Inferior parietal cortex (tissue), 1 donor: ENCODE results near the gene INKA2.

Experiments
- DNase-seq: peaks from one replicate; pipeline ENCODE4 v3.0.0-alpha.2; 2016; ENCODE audit errors: extremely low spot score

INKA2 gene

DNA sequence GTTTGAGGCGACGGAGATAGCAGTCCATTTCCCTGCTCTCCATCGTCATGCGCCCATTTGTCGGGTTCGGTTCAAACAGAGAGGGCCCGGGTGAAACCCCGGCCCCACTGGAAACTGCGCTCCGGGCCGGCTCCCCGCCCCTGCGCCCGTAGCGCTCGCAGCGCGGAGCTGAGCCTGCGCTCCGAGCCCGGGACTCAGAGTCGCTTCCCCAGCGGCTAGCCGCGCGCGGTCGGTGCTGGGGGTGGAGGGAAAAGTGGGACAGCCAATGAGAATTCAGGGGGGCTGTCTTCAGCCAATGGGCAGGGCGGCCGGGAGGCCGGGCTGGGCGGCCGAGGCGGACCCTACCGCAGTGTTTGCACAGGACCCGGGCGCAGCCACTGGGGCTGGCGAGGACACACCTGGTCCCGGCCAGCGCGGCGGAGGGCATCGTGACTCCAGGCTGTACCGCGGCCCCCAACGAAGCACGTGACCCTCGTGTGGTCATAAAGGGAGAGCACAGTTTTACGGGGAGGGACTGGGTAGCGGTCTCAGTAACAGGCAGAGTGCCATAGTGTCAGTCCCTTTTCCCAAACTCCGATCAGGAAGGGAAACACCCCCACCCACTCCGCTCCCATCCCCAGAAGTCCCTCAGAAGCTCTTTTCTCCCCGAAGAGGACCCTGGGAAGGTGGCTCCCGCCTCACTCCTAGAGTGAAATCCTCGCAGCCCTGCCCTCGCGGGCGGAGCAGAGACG is at the start of gene INKA2:
Gene INKA2, minus strand, starts transcription at position 202 of the 731 bp plus-strand sequence. Its CDS starts 153 bp downstream, at position 49.
- DNase-seq = peak; percentile 85

DNA sequence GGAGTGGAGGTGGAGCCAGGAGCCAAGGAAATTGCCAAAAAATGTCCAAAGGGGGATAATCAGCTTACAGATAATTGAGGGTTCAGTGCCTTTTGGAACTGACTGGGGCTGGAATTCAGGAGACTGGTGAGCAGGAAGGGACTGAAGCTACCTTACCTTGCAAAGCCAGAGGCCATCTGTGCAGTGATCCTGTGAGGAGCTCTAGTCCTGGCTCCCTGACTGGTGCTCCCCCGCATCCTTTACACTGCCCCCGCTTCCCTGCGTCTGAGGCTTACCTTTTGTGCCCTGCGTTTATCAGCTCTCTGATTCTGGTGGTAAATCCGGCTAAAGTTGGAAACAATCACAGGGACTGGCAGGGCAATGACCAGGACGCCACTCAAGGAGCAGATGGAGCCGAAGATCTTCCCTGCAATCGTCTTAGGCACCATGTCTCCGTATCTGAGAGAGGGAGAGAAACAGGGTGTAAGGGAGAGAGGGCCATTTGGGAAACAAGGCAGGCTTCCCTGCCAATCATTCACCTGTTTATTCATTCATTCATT is 47.5 kb upstream of the INKA2 start:
- DNase-seq = no peak

DNA sequence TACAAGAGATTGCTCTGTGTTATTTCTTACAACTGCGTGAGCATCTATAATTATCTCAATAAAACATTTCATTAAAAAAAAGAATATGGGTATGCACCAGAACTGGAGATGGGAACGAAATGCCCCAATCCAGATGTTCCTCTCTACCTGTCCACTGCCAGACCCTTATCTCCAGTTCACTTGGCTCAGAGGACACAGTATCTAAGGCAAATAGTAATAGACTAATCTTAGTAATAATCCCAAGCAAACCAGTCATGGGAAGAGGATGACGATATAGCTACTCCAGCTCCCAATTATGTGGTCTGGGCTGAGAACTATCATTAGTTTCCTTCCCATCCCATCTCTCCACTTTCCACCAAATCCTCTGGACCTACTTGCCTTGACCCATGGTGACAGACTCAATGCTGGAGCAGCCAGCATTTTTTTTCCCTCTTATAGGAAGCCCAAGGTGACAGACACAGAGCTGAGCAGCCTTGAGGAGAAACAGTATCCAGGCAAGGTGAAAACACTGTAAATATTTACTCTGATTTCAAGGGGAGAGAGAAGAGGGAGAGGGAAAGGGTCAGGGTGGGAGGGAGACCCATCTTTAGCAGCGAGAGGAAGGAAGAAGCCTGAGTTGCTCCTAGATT is 45.2 kb upstream of the INKA2 start:
- DNase-seq = no peak

DNA sequence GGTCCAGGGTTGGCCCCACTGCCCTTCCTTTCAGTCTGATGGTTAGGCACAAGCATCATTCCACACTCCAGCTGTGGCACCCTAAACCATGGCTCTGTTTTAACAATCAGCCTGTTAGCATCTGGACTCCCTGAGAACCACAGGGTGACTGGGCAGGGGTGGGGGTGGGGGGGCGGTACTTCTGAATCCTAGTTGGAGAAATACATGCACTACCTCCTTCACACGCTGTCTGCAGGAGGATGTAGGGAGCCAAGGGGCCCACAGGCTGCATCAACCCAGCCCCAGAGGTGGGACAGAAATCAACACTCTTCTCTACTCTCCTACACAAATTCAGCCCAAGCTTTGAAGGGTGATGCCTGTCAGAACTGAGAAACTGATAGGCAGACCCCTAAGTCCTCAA is 40.4 kb upstream of the INKA2 start:
- no peak for DNase-seq

DNA sequence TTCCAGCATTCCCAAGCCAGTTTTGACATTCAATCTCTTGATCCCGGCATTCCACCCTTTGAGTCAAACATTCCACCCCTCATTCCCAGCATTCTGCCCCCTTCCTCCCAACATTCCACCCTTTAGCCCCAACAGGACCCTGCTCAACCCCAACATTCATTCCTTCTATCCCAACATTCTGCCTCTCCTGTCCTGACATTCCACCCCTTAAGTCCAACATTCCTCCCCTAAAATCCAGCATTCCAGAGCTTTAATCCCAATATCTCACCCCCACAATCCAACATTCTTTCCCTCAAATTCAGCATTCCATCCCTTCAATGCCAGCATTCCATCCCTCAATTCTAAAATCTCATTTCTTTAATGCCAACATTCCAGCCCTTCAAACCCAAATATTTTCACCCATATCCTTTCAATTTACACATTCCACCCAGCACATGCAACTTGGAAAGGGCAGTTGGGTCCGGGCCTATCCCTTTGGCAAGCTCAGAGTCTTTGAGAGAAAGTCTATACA is 39.4 kb upstream of the INKA2 start:
- no peak for DNase-seq

DNA sequence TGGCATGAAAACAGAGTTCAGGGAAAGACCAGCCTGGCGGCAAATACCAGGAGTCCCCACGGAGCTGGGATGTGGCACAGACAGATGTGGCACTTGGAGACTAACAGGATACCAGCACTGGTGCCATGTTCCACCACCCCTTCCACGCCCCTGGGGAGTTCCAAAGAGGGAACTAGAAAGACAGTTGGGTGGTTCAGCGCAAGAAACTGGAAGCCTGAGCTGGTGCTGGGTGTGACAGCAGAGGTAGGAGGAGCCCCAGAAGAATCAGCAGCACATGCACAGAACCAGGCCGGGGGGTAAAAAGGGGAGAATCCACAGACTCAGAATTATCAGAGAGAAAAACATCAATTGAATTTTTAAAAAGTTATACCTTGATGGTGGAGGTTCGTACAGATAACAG is 38.9 kb upstream of the INKA2 start:
- no peak for DNase-seq

DNA sequence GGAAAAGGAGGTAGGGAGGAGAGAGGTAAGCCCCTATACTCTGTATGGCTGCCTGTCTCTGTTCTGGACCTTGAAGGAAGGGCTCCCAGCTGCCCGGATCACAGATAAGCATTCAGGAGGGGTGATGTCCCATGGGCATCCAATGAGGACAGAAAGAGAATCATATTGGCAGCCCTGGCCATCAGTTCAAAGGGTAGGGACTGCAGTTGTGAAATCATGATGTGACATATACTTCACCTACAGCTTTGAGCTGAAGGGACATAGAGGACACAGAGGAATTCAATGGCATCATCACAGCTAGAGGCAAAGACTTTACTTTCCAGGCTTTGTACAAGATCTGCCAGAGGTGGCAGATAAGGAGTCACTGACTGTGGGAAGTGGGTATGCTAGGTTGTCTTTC is 38.1 kb upstream of the INKA2 start:
- DNase-seq = no peak

DNA sequence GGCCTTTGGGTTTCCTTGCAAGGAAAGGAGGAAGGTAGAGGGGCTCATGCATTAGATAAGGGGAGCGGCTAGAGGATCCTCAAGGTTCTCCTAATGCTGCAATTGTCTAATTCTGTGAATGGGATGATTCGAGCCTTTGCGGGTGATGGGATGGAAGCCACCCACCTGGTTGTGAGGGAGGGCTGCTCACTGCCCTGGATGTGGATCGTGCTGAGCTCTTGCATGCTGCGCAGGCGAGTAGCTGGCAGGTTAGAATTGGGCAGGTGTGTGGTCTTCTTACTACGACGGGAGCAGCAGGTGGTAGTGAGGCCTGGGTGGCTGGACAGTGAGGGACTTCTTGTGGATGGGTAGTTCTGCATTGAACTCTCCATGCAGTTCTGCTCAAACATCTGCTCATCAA is 37.7 kb upstream of the INKA2 start:
- no peak for DNase-seq

DNA sequence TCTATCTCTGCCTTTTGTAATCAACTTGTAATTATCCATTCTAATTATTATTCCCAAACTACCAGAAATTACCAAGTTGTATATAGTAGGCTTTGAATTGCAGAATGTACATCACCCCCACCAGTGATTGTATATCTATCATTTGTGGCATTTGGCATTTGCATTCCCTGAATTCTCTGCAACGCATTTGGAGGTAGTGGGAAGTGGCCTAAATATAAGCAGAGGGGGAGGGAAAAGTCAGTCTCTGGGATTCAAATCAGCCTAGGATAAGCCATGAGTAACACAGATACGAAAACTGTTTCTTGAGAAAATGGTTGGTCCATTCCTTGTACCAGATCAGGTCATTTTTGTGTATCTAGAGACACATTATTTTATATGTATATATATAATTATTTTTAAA is 37.2 kb upstream of the INKA2 start:
- DNase-seq = no peak

DNA sequence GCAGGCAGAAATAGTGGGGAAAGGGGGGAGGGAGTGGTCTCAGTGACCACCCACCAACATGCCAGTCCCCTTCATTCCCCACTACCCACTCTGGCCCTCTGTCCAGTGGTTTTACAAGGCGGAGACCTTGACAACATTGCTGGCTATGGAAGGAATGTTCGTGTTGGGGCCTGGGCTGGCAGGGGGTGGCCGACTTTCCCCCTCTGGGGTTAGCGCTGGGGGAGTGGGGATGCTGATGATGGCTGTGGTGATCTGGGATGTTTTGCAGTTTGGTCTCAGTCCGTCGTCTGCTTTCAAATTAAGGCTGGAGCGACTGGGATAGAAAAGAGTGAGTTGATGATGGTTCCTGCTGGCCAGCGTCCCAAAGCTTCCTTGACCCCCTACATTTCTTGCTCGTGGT is 36.8 kb upstream of the INKA2 start:
- DNase-seq = no peak

DNA sequence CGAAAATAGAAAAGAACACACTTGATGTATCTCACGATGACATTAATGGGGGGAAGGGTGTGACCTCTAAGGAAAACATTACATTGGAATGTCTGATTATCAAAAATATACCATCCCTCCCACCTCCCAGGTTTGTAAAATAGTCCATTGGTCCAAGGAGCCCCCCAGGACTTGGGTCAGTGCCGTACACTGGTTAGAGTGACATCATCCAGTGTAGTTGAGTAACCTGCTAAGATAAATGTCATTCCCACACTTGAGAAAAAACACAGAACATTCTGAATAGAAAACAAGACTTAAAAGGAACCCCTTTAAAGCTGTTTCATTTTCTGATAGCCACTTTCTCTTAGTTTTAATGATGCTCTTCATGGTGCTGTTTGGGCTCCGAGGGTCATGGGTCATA is 31.7 kb upstream of the INKA2 start:
- no peak for DNase-seq

DNA sequence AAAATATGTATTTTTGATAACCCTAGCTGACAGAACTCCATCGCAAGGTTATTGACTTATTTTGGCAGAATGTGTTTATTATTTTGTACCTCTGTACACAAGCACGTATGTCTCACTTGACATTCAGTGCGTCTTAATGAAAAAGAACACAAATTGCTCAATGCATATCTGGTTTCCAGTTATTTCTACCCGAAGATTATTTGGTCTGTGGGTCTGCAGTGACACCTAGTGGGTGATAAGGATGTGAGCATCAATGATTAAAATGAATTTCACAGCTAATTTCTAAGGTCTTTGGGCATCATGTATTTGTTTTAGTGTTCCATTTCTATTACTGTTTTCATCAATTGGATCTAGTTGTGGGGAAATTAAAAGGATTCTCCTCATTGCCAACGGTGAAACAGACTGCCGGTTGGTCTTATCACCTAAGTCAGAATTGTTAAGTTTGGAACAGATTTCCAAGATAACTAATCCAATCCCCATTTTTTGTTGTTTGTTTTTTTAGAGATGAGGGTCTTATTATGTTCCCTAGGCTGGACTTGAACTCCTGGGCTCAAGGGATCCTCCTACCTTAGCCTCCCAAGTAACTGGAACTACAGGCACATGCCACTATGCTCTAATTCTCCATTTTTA is 30.4 kb upstream of the INKA2 start:
- peak; percentile 83 for DNase-seq

DNA sequence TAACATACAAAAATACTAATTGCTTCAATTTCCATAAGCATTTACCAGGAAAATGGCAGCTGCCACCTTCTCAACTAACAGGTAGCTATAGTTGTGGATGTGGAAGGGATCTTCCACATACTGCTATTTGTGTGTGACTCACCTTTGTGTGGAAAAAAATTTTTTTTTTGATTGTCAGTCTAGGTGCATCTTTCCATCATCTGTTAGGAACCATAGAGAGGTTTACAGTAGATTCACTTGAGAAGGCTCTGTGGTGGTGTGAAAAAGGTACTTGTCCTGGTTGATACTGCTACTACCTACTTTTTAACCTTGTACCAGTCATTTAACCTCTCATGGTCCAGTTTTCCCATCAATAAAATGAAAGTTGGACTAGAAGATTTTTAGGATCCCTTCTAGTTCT is 29.4 kb upstream of the INKA2 start:
- DNase-seq = no peak

DNA sequence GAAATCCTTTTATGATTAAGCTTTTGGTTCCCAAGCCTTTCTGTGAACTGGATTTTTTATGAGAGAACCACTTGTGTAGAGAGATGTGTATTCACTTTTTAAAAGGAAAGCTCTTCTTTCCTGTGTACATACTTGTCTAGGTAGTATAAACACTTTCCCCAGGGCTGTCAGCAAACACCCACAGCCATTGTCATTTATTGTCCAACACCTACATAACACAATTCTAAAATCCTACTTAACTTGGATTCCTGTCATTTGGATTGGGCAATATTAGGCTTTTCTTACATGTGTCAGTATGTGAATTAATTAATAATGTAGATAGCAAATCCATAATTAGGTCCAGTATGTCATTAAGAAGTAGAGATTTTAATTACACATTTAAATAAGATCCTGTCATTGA is 28.8 kb upstream of the INKA2 start:
- no peak for DNase-seq

DNA sequence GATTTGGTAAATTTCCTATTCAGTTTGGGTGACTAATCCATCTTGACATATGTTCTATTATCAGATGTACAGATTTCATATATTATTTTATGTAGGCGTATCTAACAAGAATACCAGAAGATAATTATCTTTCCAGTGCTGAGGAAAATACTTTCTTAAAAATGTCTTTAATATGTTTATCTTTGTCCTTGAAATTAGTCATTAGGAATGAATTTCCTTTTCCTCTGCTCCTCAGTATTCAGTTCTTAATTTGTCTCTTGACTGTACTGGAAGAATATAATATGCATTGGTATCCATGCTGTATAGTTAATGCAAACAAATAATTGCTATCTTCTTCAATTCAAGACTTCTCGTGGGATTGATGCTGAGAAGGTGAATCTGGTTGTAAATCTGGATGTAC is 23.1 kb upstream of the INKA2 start:
- DNase-seq = no peak

DNA sequence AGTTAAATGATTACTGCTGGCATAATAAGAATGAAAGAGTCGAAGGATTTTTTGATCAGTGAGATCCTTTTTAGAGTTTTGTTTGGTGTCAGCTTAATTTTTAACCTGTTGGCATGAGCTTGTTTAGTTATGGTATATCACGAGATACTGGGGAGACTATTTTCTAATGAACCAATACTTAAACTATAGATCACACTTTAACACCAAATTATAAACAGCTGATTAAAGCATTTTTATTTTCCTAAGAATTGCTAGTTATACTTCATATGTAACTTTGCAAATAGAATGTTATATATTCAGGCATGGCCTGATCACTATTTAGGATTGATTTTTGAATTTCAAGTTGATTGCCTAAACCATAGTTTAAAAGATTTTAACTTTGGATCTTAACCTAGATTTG is 22.5 kb upstream of the INKA2 start:
- DNase-seq = no peak

DNA sequence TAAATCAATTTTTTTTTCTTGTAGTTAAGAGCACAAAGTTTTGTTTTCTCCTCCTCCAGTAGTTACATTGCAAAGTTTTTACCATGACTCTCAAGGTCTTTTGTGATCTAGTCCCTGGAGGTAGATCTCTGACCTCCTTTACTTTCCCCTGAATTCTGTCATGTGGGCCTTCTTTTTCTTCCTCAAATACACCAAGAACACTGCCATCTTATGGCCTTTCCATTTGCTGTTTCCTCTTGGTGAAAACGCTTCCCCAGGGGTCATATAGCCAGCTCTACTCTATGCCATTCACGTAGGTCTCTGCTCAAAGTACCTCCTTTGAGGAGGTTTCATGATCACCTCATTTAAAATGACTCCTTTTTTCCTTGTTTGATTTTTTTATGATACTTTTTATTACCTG is 19.2 kb upstream of the INKA2 start:
- no peak for DNase-seq

DNA sequence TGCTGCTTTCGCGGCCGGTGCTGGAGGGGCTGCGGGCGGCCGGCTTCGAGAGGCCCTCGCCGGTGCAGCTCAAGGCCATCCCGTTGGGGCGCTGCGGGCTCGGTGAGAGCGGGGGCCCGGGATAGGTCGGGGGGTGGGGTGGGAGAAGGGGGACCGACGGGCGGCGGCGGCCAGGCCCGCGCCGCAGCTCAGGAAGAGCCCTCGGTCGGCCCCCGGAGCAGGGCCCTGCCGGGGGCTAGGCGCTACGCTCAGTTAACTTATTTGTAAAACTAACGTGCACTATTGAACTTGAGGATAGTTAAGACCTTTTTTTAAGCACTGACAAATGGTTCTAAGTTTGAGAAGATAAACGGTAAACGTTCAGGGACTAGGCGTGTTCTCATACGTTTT is 16.9 kb upstream of the INKA2 start:
- DNase-seq = no peak

DNA sequence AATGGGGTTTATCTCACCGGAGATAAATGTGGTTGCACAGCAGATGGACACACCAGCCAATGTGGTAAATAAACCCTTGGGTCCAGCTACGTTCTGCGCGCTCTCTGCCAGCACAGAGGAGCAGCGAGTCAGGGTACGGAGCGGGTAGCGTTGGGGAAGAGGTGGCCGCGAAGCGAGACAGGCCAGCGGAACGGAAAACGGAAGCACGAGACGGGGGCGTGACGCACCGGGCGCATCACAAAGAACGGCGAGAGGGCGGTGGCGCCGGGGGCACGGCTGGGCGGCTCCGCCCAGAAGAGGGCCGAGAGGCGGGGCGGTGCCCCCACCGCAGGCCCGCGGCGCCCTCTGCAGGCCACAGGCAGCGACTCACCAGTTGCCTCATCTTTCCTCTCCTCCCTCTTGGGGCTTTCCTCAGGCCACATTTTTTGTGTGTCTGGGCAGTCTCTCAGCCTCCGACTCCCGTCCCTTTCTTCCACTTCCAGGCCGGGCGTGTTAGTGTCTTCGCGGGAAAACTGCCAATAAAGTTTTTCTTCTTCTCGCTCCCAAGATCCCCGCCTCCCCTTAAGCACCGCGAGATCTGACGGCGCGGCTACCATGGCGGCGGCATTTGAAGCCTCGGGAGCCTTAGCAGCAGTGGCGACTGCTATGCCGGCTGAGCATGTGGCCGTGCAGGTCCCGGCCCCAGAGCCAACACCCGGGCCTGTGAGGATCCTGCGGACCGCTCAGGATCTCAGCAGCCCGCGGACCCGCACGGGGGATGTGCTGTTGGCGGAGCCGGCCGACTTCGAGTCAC is 16.3 kb upstream of the INKA2 start, which contains the start of gene DDX20:
Gene DDX20, plus strand, starts transcription at position 571 of the 793 bp plus-strand sequence. Its CDS starts 24 bp downstream, at position 595.
- DNase-seq = peak; percentile 91

DNA sequence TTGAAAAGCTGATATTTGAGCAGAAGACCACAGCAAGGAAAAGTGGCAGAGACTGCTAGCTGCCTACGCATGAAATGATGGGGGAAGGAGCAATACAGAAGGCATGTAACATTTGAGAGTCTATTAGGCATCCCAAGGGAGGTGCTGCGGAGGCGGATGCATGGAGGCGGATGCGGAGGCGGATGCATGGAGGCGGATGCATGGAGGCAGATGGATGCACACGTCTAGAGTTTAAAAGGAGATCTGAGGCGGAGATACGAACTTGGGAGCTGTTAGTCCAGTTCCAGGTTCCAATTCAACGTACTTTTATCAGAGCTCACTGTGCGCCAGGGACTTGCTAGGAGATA is 15.8 kb upstream of the INKA2 start:
- DNase-seq = no peak

DNA sequence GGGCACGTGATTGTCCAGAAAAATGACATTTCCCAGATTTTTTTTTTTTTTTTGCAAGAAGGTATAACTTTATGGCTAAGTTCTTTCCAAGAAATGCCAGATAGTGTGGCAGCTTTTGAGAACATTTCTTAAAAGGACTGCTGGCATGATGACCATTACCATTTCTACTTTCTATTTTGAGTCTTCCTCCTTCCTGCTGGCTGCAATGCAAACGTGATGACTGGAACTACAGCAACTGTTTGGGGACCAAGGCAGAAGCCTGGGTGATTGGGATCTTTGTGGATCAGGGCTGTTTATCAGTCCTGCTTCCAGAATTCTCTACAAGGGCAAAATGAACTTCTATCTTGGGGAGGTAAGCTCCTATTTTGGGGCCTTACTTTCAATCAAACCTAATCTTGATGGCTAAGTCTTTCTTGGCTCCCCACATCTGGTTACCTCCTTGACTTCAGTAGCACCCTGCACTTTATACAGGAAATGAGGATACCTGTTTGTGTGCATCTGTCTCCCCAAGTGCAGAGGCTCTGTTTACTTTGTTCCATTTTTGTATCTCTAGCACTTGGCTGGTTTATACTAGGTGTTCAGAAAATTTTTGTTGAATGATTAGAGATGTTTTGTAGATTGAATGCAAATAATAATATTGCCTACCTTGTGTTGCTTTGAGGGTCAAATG is 12.8 kb upstream of the INKA2 start:
- DNase-seq = no peak
